Measurements from ENCODE around the gene CCNK.

CCNK gene

GRCh38 chr14:99527427-99528076 is 46.3 kb downstream of the CCNK start:
- no peaks in the 10 kb centered on the region for H3K27me3 ChIP-seq (ENCODE audit: insufficient read depth, low read depth)
- TF ChIP-seq, protein P1, sequence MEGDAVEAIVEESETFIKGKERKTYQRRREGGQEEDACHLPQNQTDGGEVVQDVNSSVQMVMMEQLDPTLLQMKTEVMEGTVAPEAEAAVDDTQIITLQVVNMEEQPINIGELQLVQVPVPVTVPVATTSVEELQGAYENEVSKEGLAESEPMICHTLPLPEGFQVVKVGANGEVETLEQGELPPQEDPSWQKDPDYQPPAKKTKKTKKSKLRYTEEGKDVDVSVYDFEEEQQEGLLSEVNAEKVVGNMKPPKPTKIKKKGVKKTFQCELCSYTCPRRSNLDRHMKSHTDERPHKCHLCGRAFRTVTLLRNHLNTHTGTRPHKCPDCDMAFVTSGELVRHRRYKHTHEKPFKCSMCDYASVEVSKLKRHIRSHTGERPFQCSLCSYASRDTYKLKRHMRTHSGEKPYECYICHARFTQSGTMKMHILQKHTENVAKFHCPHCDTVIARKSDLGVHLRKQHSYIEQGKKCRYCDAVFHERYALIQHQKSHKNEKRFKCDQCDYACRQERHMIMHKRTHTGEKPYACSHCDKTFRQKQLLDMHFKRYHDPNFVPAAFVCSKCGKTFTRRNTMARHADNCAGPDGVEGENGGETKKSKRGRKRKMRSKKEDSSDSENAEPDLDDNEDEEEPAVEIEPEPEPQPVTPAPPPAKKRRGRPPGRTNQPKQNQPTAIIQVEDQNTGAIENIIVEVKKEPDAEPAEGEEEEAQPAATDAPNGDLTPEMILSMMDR (conservative IDR thresholded peaks at IDR 0.05; ENCODE audit: low read depth, low read length): no peak
- H2AFZ ChIP-seq (ENCODE audit: low read depth): no peak overlapping the region
- no peak overlapping the region for H3K4me3 ChIP-seq (IDR thresholded peaks at IDR 0.05; ENCODE audit: insufficient read depth, low read depth, low read length)
- H3K4me1 ChIP-seq (ENCODE audit: low read depth, poor library complexity, severe bottlenecking): no peaks in the 10 kb centered on the region
- no peak overlapping the region for H3K9ac ChIP-seq
- no peaks in the 10 kb centered on the region for H3K36me3 ChIP-seq (ENCODE audit: insufficient read depth)
- no peaks in the 10 kb centered on the region for H4K20me1 ChIP-seq (ENCODE audit: insufficient read depth)
- no peaks in the 10 kb centered on the region for H3K79me2 ChIP-seq (ENCODE audit: insufficient read depth, low read depth)
- no peak overlapping the region for H3K27ac ChIP-seq
- H3K4me2 ChIP-seq: no peak overlapping the region

DNA sequence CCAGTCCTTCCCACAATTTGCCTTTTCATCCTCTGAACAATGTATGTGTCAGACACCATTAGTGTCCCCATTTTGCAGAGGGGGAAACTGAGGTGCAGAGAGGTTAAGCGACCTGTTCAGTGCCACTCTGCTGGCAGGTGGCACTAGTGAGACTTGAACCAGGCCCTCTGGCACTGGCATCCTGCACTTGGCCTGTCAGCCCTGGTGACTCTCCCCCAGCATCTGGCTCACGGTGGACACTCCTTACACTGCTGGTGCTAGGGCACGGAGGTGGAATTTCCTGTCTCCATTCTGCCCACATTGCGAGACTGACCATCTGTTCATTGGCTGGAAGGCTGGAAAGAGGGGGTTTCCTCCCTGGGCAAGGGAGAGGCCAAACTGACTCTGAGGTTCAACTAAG is 48.7 kb downstream of the CCNK start:
- TF ChIP-seq, protein P1 (conservative IDR thresholded peaks at IDR 0.05; ENCODE audit: low read depth, low read length): no peak
- Histone ChIP-seq H3K4me3 (IDR thresholded peaks at IDR 0.05; ENCODE audit: insufficient read depth, low read depth, low read length) (no peak overlapping the region), H3K27me3 (ENCODE audit: insufficient read depth, low read depth) (no peaks in the 10 kb centered on the region), H3K79me2 (ENCODE audit: insufficient read depth, low read depth) (no peaks in the 10 kb centered on the region), H3K36me3 (ENCODE audit: insufficient read depth) (no peaks in the 10 kb centered on the region), H3K27ac (no peak overlapping the region), H3K9ac (no peak overlapping the region), H3K4me2 (no peak overlapping the region), H4K20me1 (ENCODE audit: insufficient read depth) (no peaks in the 10 kb centered on the region), H2AFZ (ENCODE audit: low read depth) (no peak overlapping the region), H3K4me1 (ENCODE audit: low read depth, poor library complexity, severe bottlenecking) (no peaks in the 10 kb centered on the region)

- H4K20me1 ChIP-seq (ENCODE audit: insufficient read depth): no peaks in the 10 kb centered on the region
- no peak overlapping the region for H3K4me3 ChIP-seq (IDR thresholded peaks at IDR 0.05; ENCODE audit: insufficient read depth, low read depth, low read length)
- no peaks in the 10 kb centered on the region for H3K36me3 ChIP-seq (ENCODE audit: insufficient read depth)
- H3K9ac ChIP-seq: no peak overlapping the region
- no peaks in the 10 kb centered on the region for H3K79me2 ChIP-seq (ENCODE audit: insufficient read depth, low read depth)
- H3K4me2 ChIP-seq: no peak overlapping the region
- H3K27me3 ChIP-seq (ENCODE audit: insufficient read depth, low read depth): no peaks in the 10 kb centered on the region
- TF ChIP-seq, protein P1 (conservative IDR thresholded peaks at IDR 0.05; ENCODE audit: low read depth, low read length): no peak
- H3K4me1 ChIP-seq (ENCODE audit: low read depth, poor library complexity, severe bottlenecking): no peaks in the 10 kb centered on the region
- H3K27ac ChIP-seq: no peak overlapping the region
- no peak overlapping the region for H2AFZ ChIP-seq (ENCODE audit: low read depth)
These were observed 49.4 kb downstream of the CCNK start for GRCh38 chr14:99530407-99531155.

DNA sequence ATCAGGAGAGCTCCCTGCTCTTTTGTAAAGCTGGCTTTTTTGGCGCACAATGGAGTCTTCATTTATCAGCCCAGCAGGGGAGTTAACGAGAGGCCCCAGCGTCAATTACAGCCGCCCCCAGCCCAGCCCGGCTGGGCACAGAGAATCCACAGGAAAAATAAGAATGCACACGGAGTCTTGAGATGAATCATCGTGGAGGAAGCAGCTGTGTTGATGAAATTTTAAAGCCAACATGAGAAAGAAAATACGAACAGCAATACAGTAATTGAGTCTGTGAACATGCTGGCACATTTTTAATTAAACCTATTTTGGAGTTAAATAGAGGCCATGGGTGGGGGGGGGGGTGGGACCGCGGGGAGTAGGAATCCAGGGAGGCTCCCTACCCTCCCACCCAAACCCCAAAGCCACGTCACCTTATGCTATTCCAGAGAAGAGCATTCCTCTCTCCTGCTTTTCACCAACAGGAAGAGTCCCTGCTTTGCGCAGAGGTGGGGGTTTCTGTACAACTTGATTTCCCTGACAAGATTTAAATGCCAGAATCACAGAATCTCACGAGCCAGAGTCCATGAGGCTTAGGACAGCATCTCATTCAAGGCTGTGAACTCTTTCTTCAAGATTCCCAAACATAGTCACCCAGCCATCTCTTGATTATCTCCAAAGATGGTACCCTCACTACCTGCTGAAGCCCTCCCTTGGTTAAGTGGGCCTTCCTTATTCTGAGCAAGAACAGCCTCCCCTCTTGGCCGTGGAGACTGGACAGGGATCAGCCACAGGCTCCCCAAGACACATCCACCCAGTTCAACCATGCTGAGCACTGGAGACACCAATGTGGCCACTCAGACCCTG is 50.3 kb downstream of the CCNK start:
- Histone ChIP-seq H3K4me2 (no peak overlapping the region), H3K9ac (no peak overlapping the region), H3K27me3 (ENCODE audit: insufficient read depth, low read depth) (no peaks in the 10 kb centered on the region), H2AFZ (ENCODE audit: low read depth) (no peak overlapping the region), H3K36me3 (ENCODE audit: insufficient read depth) (no peaks in the 10 kb centered on the region), H4K20me1 (ENCODE audit: insufficient read depth) (no peaks in the 10 kb centered on the region), H3K27ac (no peak overlapping the region), H3K4me1 (ENCODE audit: low read depth, poor library complexity, severe bottlenecking) (no peaks in the 10 kb centered on the region), H3K4me3 (IDR thresholded peaks at IDR 0.05; ENCODE audit: insufficient read depth, low read depth, low read length) (no peak overlapping the region), H3K79me2 (ENCODE audit: insufficient read depth, low read depth) (no peaks in the 10 kb centered on the region)
- TF ChIP-seq, protein P1 (conservative IDR thresholded peaks at IDR 0.05; ENCODE audit: low read depth, low read length): no peak
